HCT116 (cell line): ENCODE results near the gene NDOR1. TPM values are rescaled to one million over a fixed set of nuclear protein-coding genes. Genes with fewer than 3 reads are reported as not detected.
A peak's percentile ranks its signal among the peaks of the same experiment; 100 is the strongest.

Experiments
- ATAC-seq: fragments of 200-7000 bp; cut with Tn5 transposase; 2 replicates; pipeline ENCODE4 v1.9.1; 2020; ENCODE audit warnings: mild to moderate bottlenecking, moderate library complexity
- BruUV-seq: library from RNA; stranded (reverse); fragments of 400-500 nt; replicated peaks from 2 replicates; lab custom pipeline; 2021; lab: Mats Ljungman, UMichigan
- CTCF ChIA-PET: fragments of 300-600 bp; sonication (Branson Sonifier 250); formaldehyde crosslinking; loops from one replicate; lab custom pipeline; 2021; ENCODE audit warnings: antibody characterized with exemption; lab: Charles Lee
- POLR2A ChIA-PET: fragments of 300-600, 350-600 bp; sonication (Branson Sonifier 250); formaldehyde crosslinking; loops from one replicate; lab custom pipeline; 2021; ENCODE audit warnings: antibody characterized with exemption; lab: Charles Lee
- RAD21 ChIA-PET, 2 experiments: fragments of 300-600 bp; sonication (Branson Sonifier 250); formaldehyde crosslinking; loops; one replicate each; lab custom pipeline; 2023; ENCODE audit warnings: low total read pairs in 2 of 2; ENCODE audit not compliant: uncharacterized antibody in 2 of 2, unreplicated experiment in 2 of 2, low non-redundant PET in 1 of 2; lab: Charles Lee
- DNase-seq: peaks from one replicate; pipeline ENCODE4 v3.0.0-alpha.2; 2010; ENCODE audit warnings: low read depth, low spot score
- H2AFZ ChIP-seq: fragments of 200-600 bp; shearing (Covaris generic), sonication (generic); 2 replicates; pipeline ENCODE4 v1.6.1; 2017; ENCODE audit warnings: low read depth, mixed run types, mixed read lengths, antibody characterized with exemption, low read length; ENCODE audit not compliant: poor library complexity, severe bottlenecking
- H3K27ac ChIP-seq: 2 replicates; pipeline ENCODE4 v1.5.1; 2012; ENCODE audit warnings: low read depth, low read length
- H3K27me3 ChIP-seq: fragments of 200-600 bp; sonication (generic); 2 replicates; pipeline ENCODE4 v1.6.1; 2016; ENCODE audit warnings: mixed run types, low read length, mixed read lengths; ENCODE audit not compliant: insufficient read depth
- H3K36me3 ChIP-seq, 2 experiments: fragments of 200-500 bp in 1 of 2; fragments of 200-600 bp in 1 of 2; sonication (Bioruptor generic) in 1 of 2; sonication (generic) in 1 of 2; 2 replicates each; pipeline versions ENCODE4 v1.5.1 to v1.6.1; 2014 to 2016; ENCODE audit warnings: low read length in 2 of 2, inconsistent platforms in 1 of 2, mixed read lengths in 1 of 2, mixed run types in 1 of 2; ENCODE audit not compliant: insufficient read depth in 2 of 2, control insufficient read depth in 1 of 2
- H3K4me1 ChIP-seq, 2 experiments: fragments of 200-600 bp in 1 of 2; sonication (generic) in 1 of 2; 2 replicates each; pipeline versions ENCODE4 v1.5.1 to v1.6.1; 2012 to 2017; ENCODE audit warnings: low read length in 2 of 2, inconsistent platforms in 1 of 2, mild to moderate bottlenecking in 1 of 2, mixed read lengths in 1 of 2, mixed run types in 1 of 2, moderate library complexity in 1 of 2; ENCODE audit not compliant: insufficient read depth in 2 of 2, control insufficient read depth in 1 of 2
- H3K4me2 ChIP-seq: fragments of 200-600 bp; sonication (generic); 2 replicates; pipeline ENCODE4 v1.6.1; 2017; ENCODE audit warnings: mixed run types, low read length, mixed read lengths
- H3K4me3 ChIP-seq, 2 experiments: fragments of 200-600 bp in 1 of 2; sonication (generic) in 1 of 2; replicated peaks in 1 of 2; 2 replicates each; pipeline ENCODE4 v1.5.1; 2011 to 2016; ENCODE audit warnings: low read length in 2 of 2, control low read depth in 1 of 2, low read depth in 1 of 2, mild to moderate bottlenecking in 1 of 2, mixed read lengths in 1 of 2, mixed run types in 1 of 2
- H3K79me2 ChIP-seq: fragments of 200-600 bp; sonication (generic); 2 replicates; pipeline ENCODE4 v1.6.1; 2017; ENCODE audit warnings: mild to moderate bottlenecking, mixed run types, low read length, moderate library complexity, mixed read lengths; ENCODE audit not compliant: insufficient read depth
- H3K9ac ChIP-seq: fragments of 200-600 bp; sonication (generic); 2 replicates; pipeline ENCODE4 v1.6.1; 2016; ENCODE audit warnings: low read length, mixed read lengths
- H3K9me2 ChIP-seq: fragments of 200-600 bp; sonication (generic), shearing (Covaris generic); 2 replicates; pipeline ENCODE4 v1.6.1; 2017; ENCODE audit warnings: mixed run types, mild to moderate bottlenecking, moderate library complexity; ENCODE audit not compliant: insufficient read depth
- H3K9me3 ChIP-seq, 2 experiments: fragments of 200-500 bp in 1 of 2; fragments of 200-600 bp in 1 of 2; sonication (Bioruptor generic) in 1 of 2; sonication (generic) in 1 of 2; 2 replicates each; pipeline ENCODE4 v1.6.1; 2014 to 2017; ENCODE audit warnings: low read length in 2 of 2, mixed read lengths in 2 of 2, inconsistent platforms in 1 of 2, low read depth in 1 of 2, mild to moderate bottlenecking in 1 of 2, mixed run types in 1 of 2, moderate library complexity in 1 of 2; ENCODE audit not compliant: control insufficient read depth in 1 of 2, insufficient read depth in 1 of 2
- H4K20me1 ChIP-seq: fragments of 200-600 bp; sonication (generic), shearing (Covaris generic); 2 replicates; pipeline ENCODE4 v1.6.1; 2017; ENCODE audit warnings: mixed run types, mild to moderate bottlenecking, moderate library complexity; ENCODE audit not compliant: insufficient read depth
- CBX3 ChIP-seq: IDR thresholded peaks from 2 replicates; pipeline ENCODE4 v1.6.1; 2012; ENCODE audit warnings: low read depth
- CEBPB ChIP-seq: IDR thresholded peaks from 2 replicates; pipeline ENCODE4 v1.6.1; 2012; ENCODE audit warnings: low read depth
- ELF1 ChIP-seq: IDR thresholded peaks from 2 replicates; pipeline ENCODE4 v1.6.1; 2012; ENCODE audit warnings: low read depth, borderline replicate concordance
- EZH2 ChIP-seq: fragments of 200-600 bp; sonication (generic); IDR thresholded peaks from 2 replicates; pipeline ENCODE4 v1.6.1; 2017; ENCODE audit warnings: antibody characterized with exemption, mixed run types
- EZH2phosphoT487 ChIP-seq: fragments of 200-600 bp; IDR thresholded peaks from 2 replicates; pipeline ENCODE4 v1.6.1; 2018; ENCODE audit warnings: antibody characterized with exemption, borderline replicate concordance
- FOSL1 ChIP-seq: IDR thresholded peaks from 2 replicates; pipeline ENCODE4 v1.6.1; 2012; ENCODE audit warnings: low read depth
- JUND ChIP-seq: IDR thresholded peaks from 2 replicates; pipeline ENCODE4 v1.6.1; 2012
- POLR2A ChIP-seq: IDR thresholded peaks from 2 replicates; pipeline ENCODE4 v1.7.0; 2011; ENCODE audit warnings: borderline replicate concordance; ENCODE audit not compliant: insufficient read depth, insufficient read length; ENCODE audit errors: extremely low read depth
- POLR2AphosphoS5 ChIP-seq: IDR thresholded peaks from 2 replicates; pipeline ENCODE4 v1.6.1; 2011; ENCODE audit warnings: mild to moderate bottlenecking, low read depth, low read length, moderate library complexity
- SP1 ChIP-seq: IDR thresholded peaks from 2 replicates; pipeline ENCODE4 v1.6.1; 2012; ENCODE audit warnings: low read depth
- SRF ChIP-seq: IDR thresholded peaks from 2 replicates; pipeline ENCODE4 v1.6.1; 2012; ENCODE audit warnings: low read depth
- intact Hi-C: fragments of 100-400 bp; cut with micrococcal nuclease; formaldehyde crosslinking; loops from 2 replicates; pipeline ENCODE4 v1.10.0; 2022
- total RNA-seq: library from RNA; stranded (reverse); gene quantifications from one replicate; pipeline ENCODE4 v1.2.1, GENCODE V29; 2021; ENCODE audit not compliant: unreplicated experiment
- TF ChIP-seq, protein P1 (sequence below), 3 experiments: fragments of 200-600 bp in 1 of 3; sonication (generic) in 1 of 3; IDR thresholded peaks in 2 of 3; conservative IDR thresholded peaks in 1 of 3; 2 replicates each; pipeline ENCODE4 v1.5.1; 2012 to 2017; ENCODE audit warnings: low read depth in 2 of 3, low read length in 2 of 3, antibody characterized with exemption in 1 of 3, borderline replicate concordance in 1 of 3, control low read depth in 1 of 3, mild to moderate bottlenecking in 1 of 3, mixed read lengths in 1 of 3, mixed run types in 1 of 3, moderate library complexity in 1 of 3; ENCODE audit not compliant: insufficient read depth in 1 of 3
- TF ChIP-seq, protein P2 (sequence below): IDR thresholded peaks from 2 replicates; pipeline ENCODE4 v1.6.1; 2012

Gene NDOR1
- total RNA-seq, 1 experiment from 2014 or later = 28.4 TPM

DNA sequence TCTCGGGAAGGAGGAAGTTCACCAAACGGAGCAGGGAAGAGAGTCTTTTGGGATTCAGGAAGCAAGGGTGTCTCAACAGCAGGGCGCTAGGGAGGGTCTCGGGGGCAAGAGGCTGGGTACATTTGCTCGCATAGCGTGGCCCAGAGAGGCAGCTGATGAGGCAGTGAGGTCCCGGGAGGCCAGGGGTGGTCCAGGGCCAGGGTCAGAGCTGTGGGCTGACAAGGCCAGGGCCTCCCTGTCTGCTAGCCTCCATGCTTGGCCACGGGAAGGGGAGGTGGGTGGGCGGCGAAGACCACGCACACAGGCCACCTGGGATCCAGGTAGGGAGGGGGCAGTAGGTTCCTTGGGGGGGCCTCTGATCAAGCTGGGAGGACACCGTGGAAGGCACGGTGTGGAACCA lies 6.0 kb downstream of the NDOR1 start (continued):
- TF ChIP-seq CBX3 = no peak
- TF ChIP-seq POLR2A = no peak
- no peak for TF ChIP-seq POLR2AphosphoS5
- no peak for TF ChIP-seq JUND
- TF ChIP-seq FOSL1 = no peak
- TF ChIP-seq SRF = no peak
- TF ChIP-seq ELF1 = no peak
- TF ChIP-seq CEBPB = no peak
- TF ChIP-seq EZH2phosphoT487 = no peak

DNA sequence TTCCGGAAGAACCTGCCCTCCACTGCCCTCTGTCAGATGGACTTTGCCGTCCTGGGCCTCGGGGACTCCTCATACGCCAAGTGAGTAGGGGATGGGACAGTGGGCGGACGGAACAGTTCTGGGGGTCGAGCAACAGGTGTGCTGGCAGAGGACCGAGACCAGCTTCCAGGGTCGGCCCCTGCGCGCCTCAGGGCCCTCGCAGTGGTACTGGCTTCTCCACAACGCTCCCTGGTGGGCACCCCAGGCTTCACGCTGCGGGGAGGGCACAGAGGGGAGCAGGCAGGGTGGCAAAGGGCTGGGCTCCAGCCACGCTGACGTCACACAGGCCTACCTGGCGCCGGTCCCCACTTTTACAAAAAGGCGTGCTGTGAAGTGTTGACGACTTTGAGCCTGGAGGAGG lies 7.0 kb downstream of the NDOR1 start:
- no peak for DNase-seq
- ChIA-PET POLR2A (interaction anchor here (1.4 kb wide), 1 partner anchor 49 kb away, joined by 3 read pairs; no protein-coding TSS in a partner anchor), RAD21 (no interaction called here), CTCF (no interaction called here)
- BruUV-seq = no TSS peak
- Histone ChIP-seq H3K4me2 (no peak overlapping the region), H2AFZ (no peak overlapping the region), H3K9ac (no peak overlapping the region), H3K27ac (no peak overlapping the region), H3K36me3 (peaks cover 0 to 7% of the 10 kb centered on the region in 2 experiments; a peak in 1 of 4 replicates), H3K27me3 (no peaks in the 10 kb centered on the region), H3K79me2 (peaks cover 1% of the 10 kb centered on the region; the same call in 1 of the 2 replicates), H4K20me1 (no peaks in the 10 kb centered on the region), H3K4me1 (peaks cover 10 to 23% of the 10 kb centered on the region in 2 experiments), H3K4me3 (no peak overlapping the region), H3K9me2 (no peaks in the 10 kb centered on the region), H3K9me3 (no peaks in the 10 kb centered on the region)
- TF ChIP-seq SP1 (no peak), CBX3 (no peak), JUND (no peak), EZH2 (no peak)
- TF ChIP-seq, protein P1, sequence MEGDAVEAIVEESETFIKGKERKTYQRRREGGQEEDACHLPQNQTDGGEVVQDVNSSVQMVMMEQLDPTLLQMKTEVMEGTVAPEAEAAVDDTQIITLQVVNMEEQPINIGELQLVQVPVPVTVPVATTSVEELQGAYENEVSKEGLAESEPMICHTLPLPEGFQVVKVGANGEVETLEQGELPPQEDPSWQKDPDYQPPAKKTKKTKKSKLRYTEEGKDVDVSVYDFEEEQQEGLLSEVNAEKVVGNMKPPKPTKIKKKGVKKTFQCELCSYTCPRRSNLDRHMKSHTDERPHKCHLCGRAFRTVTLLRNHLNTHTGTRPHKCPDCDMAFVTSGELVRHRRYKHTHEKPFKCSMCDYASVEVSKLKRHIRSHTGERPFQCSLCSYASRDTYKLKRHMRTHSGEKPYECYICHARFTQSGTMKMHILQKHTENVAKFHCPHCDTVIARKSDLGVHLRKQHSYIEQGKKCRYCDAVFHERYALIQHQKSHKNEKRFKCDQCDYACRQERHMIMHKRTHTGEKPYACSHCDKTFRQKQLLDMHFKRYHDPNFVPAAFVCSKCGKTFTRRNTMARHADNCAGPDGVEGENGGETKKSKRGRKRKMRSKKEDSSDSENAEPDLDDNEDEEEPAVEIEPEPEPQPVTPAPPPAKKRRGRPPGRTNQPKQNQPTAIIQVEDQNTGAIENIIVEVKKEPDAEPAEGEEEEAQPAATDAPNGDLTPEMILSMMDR (IDR thresholded peaks at IDR 0.05 in 2 of 3, conservative IDR thresholded peaks at IDR 0.05 in 1 of 3; ENCODE audit: borderline replicate concordance in 1 of 3, insufficient read depth in 1 of 3, low read depth in 2 of 3, low read length in 2 of 3) = peak in 2 of 3 experiments; percentile 22 to 28; a peak in 2 of 6 replicates
- TF ChIP-seq, protein P2, sequence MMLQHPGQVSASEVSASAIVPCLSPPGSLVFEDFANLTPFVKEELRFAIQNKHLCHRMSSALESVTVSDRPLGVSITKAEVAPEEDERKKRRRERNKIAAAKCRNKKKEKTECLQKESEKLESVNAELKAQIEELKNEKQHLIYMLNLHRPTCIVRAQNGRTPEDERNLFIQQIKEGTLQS = no peak
- ATAC-seq = no peak
- intact Hi-C loops = no loop called here
